Measurements from ENCODE around the gene GAREM1.

Gene GAREM1

DNA sequence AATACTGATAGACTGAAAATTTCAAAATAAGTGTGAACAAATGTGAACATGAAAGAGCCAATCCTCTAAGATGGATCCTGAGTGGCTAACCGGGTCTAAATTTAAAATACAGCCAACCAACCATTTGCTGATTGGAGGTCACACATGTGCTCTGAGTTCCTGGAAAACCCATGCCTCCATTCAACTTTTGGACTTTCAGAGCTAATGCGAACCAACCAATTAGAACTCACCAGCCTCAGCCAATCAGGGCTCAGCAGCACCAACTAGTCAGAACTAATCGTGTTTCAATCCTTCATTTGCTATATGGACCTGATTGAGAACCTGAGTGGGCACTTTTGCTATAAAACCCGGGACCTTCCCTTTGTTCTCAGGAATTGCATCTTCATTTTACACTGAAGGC lies 169.3 kb downstream of the GAREM1 start:
- TF ChIP-seq, protein P1, sequence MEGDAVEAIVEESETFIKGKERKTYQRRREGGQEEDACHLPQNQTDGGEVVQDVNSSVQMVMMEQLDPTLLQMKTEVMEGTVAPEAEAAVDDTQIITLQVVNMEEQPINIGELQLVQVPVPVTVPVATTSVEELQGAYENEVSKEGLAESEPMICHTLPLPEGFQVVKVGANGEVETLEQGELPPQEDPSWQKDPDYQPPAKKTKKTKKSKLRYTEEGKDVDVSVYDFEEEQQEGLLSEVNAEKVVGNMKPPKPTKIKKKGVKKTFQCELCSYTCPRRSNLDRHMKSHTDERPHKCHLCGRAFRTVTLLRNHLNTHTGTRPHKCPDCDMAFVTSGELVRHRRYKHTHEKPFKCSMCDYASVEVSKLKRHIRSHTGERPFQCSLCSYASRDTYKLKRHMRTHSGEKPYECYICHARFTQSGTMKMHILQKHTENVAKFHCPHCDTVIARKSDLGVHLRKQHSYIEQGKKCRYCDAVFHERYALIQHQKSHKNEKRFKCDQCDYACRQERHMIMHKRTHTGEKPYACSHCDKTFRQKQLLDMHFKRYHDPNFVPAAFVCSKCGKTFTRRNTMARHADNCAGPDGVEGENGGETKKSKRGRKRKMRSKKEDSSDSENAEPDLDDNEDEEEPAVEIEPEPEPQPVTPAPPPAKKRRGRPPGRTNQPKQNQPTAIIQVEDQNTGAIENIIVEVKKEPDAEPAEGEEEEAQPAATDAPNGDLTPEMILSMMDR (conservative IDR thresholded peaks at IDR 0.05) = no peak
- TF ChIP-seq ZFX (IDR thresholded peaks at IDR 0.05) = no peak
- no peak overlapping the region for H3K27ac ChIP-seq

DNA sequence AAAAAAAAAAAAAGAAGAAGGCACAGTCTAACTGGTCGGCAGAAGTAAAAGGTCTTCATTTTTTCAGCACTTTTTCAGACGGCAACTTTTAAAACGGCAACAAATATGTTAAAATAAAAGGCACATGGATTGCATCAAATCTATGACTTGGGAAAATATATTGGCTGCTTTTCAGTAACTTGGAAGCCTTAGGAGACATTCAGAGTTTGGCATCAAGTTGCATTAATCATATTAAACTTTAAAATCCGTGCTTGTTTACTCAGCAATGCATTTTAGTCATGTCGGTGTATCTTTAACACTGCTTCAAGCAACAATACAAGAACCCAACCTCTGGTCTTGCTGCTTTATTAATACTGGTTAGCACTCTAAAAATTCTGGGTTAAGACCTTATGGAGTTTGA lies 169.8 kb downstream of the GAREM1 start:
- H3K27ac ChIP-seq = no peak overlapping the region
- TF ChIP-seq ZFX (IDR thresholded peaks at IDR 0.05) = no peak
- TF ChIP-seq, protein P1 (conservative IDR thresholded peaks at IDR 0.05) = no peak

DNA sequence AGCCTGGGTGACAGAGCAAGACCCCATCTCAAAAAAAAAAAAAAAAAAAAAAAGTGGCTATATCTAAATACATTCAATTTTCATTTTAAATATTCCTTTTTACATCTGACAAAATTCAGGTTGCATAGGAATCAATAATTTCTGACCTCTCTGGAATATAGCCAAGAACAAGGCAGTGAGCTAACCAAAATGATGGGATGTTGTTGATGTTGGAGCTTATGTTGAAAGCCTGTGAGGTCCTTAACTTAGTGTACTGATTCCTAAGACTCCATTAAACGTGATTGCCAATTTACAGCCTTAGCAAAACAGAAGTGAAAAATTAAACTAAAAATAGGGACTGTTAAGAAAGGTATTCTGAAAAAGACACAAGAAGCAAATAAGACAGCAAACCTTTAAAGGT lies 171.2 kb downstream of the GAREM1 start:
- TF ChIP-seq, protein P1 (conservative IDR thresholded peaks at IDR 0.05) = no peak
- no peak for TF ChIP-seq ZFX (IDR thresholded peaks at IDR 0.05)

DNA sequence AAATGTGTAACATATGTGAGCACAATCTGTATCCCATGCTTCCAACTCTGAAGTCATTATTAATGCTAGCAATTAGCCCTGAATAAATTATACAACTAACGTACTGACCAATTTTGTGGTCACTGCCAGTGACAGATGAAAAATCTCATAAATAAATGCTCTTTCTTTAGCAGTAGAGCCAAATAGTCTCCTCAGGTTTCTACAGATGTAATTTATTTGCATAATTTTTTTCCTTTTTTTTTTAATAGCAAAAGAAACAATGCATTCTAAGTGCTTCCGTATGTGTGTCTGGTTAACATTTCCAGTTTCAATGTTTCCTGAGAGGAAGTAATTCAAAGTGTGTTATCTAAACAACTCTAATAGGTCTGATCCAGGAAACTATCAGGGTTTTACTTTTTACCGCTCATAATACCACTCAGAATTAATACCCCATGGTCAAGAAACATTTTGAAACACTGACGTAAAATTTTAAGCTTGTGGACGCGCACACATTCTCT lies 172.5 kb downstream of the GAREM1 start:
- H3K27ac ChIP-seq = no peak overlapping the region
- TF ChIP-seq ZFX (IDR thresholded peaks at IDR 0.05) = no peak
- TF ChIP-seq, protein P1 (conservative IDR thresholded peaks at IDR 0.05) = no peak

More for the DNA sequence above, 171.2 kb downstream of the GAREM1 start:
- H3K27ac ChIP-seq = no peak overlapping the region

DNA sequence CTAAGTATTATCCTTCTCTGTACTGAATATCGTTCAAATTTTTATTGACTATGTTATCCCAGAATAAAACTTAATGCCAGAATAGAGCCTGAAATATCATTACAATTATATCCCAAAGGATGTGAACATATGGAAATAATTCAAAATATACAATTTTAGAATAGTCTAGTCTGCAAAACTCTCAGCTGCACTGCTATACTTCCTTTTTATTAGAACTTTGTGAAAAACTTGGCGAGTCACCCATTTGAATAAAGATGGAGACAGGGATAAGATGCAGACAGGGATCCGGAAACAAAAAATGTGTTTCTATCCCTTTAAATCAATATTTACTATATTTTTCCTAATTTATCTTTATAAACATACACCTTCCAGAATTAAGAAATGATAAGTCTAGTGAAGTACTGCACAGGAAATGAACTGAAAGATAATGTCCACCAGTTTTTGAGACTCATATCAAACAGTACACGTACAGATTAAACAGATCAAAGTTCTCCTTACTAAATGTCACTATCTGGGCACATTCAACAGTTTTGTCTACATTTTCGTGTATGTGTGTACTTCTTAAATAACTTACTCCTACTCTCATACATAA lies 173.0 kb downstream of the GAREM1 start:
- no peak overlapping the region for H3K27ac ChIP-seq
- TF ChIP-seq ZFX (IDR thresholded peaks at IDR 0.05) = no peak
- TF ChIP-seq, protein P1 (conservative IDR thresholded peaks at IDR 0.05) = no peak

DNA sequence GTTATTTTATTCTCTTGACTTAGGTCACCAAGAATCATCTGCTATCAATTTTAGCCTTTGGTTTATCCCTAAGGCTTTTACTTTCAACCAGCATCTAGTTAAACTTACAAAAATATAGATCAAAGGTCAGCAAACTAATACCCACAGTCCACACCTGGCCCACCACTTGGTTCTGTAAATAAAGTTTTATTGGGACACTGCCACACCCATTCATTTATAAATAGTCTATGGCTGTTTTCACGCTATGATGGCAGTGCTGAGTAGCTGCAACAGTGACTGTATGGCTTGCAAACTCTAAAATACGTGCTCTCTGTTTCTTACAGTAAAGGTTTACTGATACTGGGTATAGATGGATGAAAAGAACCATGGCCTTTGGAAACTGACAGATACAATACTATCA lies 173.8 kb downstream of the GAREM1 start:
- no peak overlapping the region for H3K27ac ChIP-seq
- TF ChIP-seq, protein P1 (conservative IDR thresholded peaks at IDR 0.05) = no peak
- TF ChIP-seq ZFX (IDR thresholded peaks at IDR 0.05) = no peak

DNA sequence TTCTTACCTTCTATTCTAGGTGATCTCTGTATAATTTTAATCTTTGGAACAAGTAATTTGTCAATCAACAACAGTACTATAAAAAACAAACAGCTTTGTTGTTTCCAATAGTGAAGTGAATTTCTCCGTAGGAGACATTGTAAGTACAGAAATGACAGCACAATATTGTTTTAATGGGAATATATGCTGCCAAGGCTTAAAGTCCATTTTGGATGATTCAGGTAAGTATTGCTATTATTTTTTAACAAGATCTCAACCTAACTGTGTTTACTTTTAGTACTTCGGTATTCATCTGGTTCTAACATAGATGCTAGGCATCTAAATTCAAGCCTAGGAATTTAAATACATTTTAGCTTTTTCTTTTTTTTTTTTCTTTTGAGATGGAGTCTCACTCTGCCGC lies 175.1 kb downstream of the GAREM1 start:
- TF ChIP-seq, protein P1 (conservative IDR thresholded peaks at IDR 0.05) = no peak
- TF ChIP-seq ZFX (IDR thresholded peaks at IDR 0.05) = no peak
- no peak overlapping the region for H3K27ac ChIP-seq
